GM21381 (cell line): Measurements from ENCODE around the gene ZMYM4.
"Not testable (repeated sequence)": the region's sequence is repeated elsewhere in the genome, so short reads cannot be mapped to it uniquely, and the experiment has no call there.

Source experiments
- ATAC-seq: cut with Tn5 transposase; IDR thresholded peaks from one replicate; pipeline ENCODE4 v1.9.1; 2021; ENCODE audit warnings: mild to moderate bottlenecking, moderate library complexity; ENCODE audit not compliant: unreplicated experiment

ZMYM4 gene

DNA sequence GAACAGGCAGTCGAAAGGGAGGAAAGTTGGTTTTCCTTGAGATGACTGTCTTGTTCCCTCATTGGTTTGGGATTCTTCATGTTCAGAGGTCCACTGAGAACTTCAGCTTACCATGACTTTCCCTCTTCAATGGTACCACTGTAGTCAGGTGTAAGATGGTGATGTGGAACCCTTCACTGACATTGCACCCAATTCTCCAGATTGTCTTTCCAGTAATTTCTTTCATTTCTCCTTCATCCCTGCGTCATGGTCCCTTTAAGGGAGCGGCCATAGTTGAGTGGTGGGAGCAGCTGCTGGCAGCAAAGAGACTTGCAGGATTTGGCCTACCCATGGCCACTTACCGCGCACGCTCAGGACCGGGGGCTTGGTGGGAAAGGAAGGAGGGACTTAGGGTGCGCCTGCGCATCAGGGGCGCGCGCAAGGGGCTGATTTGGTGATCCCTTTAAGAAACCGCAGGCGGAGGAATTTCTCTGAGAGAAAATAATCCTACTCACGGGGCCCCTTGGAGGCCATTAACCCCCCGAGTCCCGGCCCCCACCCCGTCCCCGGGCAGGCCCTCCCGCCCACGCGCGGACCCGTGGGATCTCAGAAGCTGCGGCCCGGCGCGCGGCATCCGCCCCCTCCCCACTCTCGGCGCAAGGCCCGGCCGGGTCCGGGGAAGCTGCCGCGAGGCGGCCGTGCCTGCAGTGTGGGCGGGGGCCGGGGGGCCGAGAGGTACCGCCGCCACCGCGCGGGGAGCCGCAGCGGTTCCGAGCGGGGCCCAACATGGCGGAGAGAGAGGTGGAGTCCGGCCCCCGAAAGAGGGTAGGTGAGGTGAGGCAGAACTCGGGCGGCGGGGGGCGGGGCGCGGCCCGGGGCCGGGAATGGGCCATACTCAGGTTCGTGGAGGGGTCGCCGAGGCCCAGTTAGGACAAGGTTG, at the start of gene ZMYM4:
Gene ZMYM4 (plus strand): TSS at position 428 of the 919 bp plus-strand sequence. CDS start 338 bp downstream, at position 766.
- ATAC-seq, result peak; percentile 87

GRCh38 chr1:35220976-35221375, 47.5 kb upstream of the ZMYM4 start:
- no peak for ATAC-seq

- ATAC-seq, result no peak
These were observed 46.0 kb upstream of the ZMYM4 start for GRCh38 chr1:35222322-35223083.

- ATAC-seq, result no peak
These were observed 45.4 kb upstream of the ZMYM4 start for GRCh38 chr1:35223084-35223630.

GRCh38 chr1:35226546-35226945, 42.0 kb upstream of the ZMYM4 start:
- no peak for ATAC-seq

GRCh38 chr1:35229587-35230360, 38.7 kb upstream of the ZMYM4 start:
- no peak for ATAC-seq

DNA sequence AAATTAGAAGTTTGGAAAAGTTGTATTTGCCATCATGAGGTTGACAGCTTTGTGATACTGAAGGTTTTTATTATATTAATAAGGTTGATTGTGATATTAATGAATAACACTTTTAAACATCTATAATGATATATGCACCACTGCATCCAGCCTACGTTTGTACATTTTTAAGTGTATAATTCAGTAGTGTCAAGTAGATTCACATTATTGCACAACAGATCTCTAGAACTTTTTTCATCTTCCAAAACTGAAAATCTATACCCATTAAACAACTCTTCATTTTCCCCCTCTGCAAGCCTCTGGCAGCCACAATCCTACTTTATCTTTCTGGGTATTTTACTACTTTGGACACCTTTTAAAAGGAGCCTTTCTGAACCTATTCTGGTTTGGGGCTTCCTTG, 37.2 kb upstream of the ZMYM4 start:
- ATAC-seq, result no peak

- not testable (repeated sequence) for ATAC-seq
These were observed 31.7 kb upstream of the ZMYM4 start for GRCh38 chr1:35236772-35237171.

DNA sequence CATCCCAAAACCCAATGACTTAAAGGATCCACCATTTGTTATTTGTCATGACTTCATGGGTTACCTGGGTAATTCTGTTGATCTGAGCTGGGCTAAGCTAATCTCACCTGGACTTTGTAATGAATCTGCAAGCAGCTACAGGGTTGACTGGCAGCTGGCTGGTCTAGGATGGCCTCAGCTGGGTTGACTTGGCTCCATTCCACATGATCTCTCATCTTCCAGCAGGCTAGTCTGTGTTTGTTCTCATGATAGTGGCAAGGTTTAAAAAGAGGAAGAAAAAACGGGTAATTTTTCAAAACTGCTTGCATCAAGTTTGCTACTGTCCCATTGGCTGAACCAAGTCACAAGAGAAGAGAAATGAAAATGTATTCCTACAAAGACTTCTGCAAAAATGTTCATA, 24.8 kb upstream of the ZMYM4 start:
- ATAC-seq, result no peak

- ATAC-seq, result no peak
These were observed 21.3 kb upstream of the ZMYM4 start for GRCh38 chr1:35247256-35247655.

DNA sequence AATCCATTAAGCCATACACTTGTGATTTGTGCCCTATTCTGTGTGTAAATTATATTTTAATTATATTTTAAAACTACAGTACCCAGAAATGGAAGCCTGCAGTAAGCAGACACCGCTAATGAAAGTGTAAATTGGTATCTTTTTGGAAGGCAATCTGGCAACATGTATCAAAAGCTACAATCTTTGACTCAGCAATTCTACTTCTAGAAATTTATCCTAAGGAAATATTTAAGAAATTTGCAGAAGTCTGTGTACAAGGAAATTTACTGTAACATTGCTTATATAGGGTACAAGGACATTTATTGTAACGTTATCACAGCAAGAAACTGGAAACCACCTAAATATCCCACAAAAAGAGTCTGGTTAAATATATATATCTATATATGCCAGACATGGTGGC, 14.6 kb upstream of the ZMYM4 start:
- ATAC-seq, result no peak

DNA sequence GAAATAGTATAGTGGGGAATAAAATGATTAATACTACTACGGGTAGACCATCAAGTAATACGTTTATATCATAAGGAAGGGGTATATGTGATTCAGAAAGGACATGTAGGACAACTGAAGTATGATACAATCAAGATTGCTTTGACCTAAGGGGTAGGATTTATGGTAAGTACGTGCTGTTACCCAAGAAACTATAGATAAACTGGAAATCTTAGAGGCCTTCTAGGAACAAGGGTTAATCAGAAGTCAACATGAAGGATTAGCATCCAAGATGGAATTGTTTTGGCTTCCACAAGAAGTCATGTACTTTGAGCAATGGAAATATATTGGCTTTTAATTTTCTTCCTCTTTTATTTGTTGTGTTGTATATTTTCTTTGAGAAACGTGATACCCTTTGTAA, 13.2 kb upstream of the ZMYM4 start:
- ATAC-seq, result no peak

GRCh38 chr1:35259561-35259960, 8.9 kb upstream of the ZMYM4 start:
- ATAC-seq, result no peak

GRCh38 chr1:35261412-35262120, 6.9 kb upstream of the ZMYM4 start:
- ATAC-seq, result no peak

DNA sequence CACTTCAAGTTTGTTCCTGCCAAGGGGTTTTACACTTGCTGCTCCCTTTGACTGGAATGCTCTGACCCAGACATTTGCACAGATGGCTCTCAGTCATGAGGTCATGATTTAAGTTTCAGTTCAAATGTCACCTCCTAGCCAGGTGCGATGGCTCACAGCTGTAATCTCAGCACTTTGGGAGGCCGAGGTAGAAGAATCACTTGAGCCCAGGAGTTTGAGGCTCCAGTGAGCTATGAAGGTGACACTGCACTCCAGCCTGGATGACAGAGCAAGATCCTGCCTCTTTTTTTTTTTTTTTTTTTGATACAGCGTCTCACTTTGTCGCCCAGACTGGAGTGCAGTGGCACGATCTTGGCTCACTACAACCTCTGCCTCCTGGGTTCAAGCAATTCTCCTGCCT, 4.5 kb upstream of the ZMYM4 start:
- no peak for ATAC-seq

DNA sequence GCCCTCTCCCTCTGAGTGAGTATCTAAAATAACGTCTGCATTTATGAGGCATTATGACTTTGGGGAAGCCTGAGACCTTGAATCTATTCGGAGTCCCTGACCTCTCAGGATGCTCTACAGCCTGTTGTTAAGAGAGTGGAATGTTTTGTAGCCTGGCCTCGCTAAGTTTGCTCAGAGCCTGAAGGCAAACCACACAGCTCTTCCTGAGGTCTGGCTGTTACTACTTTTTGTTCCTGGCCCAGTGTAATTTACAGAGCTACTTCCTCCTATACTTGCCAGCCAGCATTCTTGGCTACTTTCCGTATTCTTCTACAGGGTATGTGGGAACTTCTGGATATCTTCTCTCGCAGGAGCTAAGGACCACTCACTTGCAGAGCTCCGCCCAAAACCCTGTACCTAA, 3.6 kb upstream of the ZMYM4 start:
- ATAC-seq, result no peak

DNA sequence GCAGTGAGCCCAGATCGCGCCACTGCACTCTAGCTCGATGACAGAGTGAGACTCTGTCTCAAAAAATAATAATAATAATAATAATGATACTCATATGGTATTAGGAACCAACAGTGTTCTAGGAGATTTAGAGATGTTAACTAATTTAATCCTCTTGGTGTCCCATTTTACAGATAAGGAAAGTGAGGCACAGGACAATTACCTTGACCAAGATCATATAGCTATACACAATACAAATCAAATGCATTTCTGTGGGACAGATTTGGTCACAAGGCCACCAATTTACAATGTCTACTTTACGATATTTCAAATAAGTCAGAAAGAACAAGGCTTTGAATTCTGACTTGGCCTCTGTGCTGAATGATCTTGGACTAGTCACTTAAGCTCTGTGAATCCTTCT, 2.2 kb upstream of the ZMYM4 start:
- ATAC-seq, result no peak

GRCh38 chr1:35269201-35269988, 886 bp downstream of the ZMYM4 start:
- no peak for ATAC-seq

- no peak for ATAC-seq
These were observed 1.4 kb downstream of the ZMYM4 start for GRCh38 chr1:35269989-35270289.

- ATAC-seq, result no peak
These were observed 2.3 kb downstream of the ZMYM4 start for GRCh38 chr1:35270836-35271235.
